OCI-LY7 (cell line): ENCODE measurements around the gene PCCA.

Source experiments
- EZH2phosphoT487 ChIP-seq: fragments of 200-600 bp; sonication (generic); IDR thresholded peaks from 2 replicates; pipeline ENCODE4 v1.6.1; 2018; ENCODE audit warnings: low read depth, borderline replicate concordance, mild to moderate bottlenecking, mixed run types, antibody characterized with exemption, low read length, moderate library complexity, mixed read lengths
- TF ChIP-seq, protein P1 (sequence below): fragments of 200-600 bp; sonication (generic); conservative IDR thresholded peaks from 2 replicates; pipeline ENCODE4 v1.5.1; 2014; ENCODE audit warnings: mild to moderate bottlenecking, antibody characterized with exemption, low read length, moderate library complexity, mixed read lengths

GRCh38 chr13:100361504-100361903, 272.6 kb downstream of the PCCA start:
- TF ChIP-seq, protein P1, sequence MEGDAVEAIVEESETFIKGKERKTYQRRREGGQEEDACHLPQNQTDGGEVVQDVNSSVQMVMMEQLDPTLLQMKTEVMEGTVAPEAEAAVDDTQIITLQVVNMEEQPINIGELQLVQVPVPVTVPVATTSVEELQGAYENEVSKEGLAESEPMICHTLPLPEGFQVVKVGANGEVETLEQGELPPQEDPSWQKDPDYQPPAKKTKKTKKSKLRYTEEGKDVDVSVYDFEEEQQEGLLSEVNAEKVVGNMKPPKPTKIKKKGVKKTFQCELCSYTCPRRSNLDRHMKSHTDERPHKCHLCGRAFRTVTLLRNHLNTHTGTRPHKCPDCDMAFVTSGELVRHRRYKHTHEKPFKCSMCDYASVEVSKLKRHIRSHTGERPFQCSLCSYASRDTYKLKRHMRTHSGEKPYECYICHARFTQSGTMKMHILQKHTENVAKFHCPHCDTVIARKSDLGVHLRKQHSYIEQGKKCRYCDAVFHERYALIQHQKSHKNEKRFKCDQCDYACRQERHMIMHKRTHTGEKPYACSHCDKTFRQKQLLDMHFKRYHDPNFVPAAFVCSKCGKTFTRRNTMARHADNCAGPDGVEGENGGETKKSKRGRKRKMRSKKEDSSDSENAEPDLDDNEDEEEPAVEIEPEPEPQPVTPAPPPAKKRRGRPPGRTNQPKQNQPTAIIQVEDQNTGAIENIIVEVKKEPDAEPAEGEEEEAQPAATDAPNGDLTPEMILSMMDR: no peak
- no peak for TF ChIP-seq EZH2phosphoT487
